Activated CD4-positive, alpha-beta T cell treated with anti-CD3 and anti-CD28 coated beads, Interleukin-2, amount 10 ng/mL, durations not matched to agents 7 days and 5 days (primary cell): ENCODE data around the gene MYO9B. TPM values are rescaled to one million over a fixed set of nuclear protein-coding genes. Genes with fewer than 3 reads are reported as not detected.
"Not testable (repeated sequence)": the region's sequence is repeated elsewhere in the genome, so short reads cannot be mapped to it uniquely, and the experiment has no call there.

ENCODE experiments used
- CTCF ChIA-PET: fragments of 350-600 bp; sonication (Branson Sonifier 250); formaldehyde crosslinking; loops from one replicate; lab custom pipeline; 2021; ENCODE audit warnings: antibody characterized with exemption; lab: Charles Lee
- POLR2A ChIA-PET: fragments of 350-600 bp; sonication (Branson Sonifier 250); formaldehyde crosslinking; loops from one replicate; lab custom pipeline; 2021; ENCODE audit warnings: antibody characterized with exemption; lab: Charles Lee
- DNase-seq: peaks from one replicate; pipeline ENCODE4 v3.0.0-alpha.2; 2020
- H3K27ac Mint-ChIP-seq: one replicate; pipeline ENCODE4 v1.8.0; 2021; ENCODE audit warnings: mild to moderate bottlenecking, moderate library complexity, mixed read lengths
- H3K27me3 Mint-ChIP-seq: one replicate; pipeline ENCODE4 v1.8.0; 2021; ENCODE audit warnings: mixed read lengths
- H3K36me3 Mint-ChIP-seq: one replicate; pipeline ENCODE4 v1.8.0; 2021; ENCODE audit warnings: low read depth, mixed read lengths
- H3K4me1 Mint-ChIP-seq: one replicate; pipeline ENCODE4 v1.8.0; 2021; ENCODE audit warnings: mixed read lengths
- H3K4me3 Mint-ChIP-seq: one replicate; pipeline ENCODE4 v1.8.0; 2021; ENCODE audit warnings: mild to moderate bottlenecking, moderate library complexity, mixed read lengths
- H3K9me3 Mint-ChIP-seq: one replicate; pipeline ENCODE4 v1.8.0; 2021; ENCODE audit warnings: mixed read lengths
- total RNA-seq, 2 experiments: library from RNA; stranded (reverse); gene quantifications; one replicate each; pipeline ENCODE4 v1.2.3, GENCODE V29; 2021

MYO9B gene
- total RNA-seq, 2 experiments from 2014 or later, result 217 to 218 TPM

DNA sequence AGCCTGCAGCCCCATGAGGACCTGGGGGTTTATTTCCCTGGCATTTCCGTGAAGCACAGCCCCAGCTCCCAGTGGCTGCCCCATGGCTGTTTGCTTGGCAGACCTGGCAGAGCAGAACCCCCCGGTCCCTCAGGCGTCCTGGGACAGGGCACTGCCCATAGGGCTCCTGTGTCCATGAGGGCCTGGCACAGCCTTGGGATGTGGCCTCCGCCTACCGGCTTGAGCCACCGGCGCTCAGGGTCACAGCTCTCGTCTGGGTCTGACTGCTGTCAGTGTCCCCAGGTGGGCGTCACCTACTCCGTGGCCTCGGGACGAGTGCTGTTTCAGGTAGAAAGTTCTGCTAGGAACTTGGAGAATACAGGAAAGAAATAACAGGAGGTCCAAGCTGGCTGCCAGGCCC is 52.8 kb downstream of the MYO9B start:
- no peak overlapping the region for H3K4me3 Mint-ChIP-seq
- peaks cover 29% of the 10 kb centered on the region for H3K36me3 Mint-ChIP-seq
- no peak for DNase-seq
- H3K27ac Mint-ChIP-seq, result no peak overlapping the region
- H3K4me1 Mint-ChIP-seq, result peaks cover 52% of the 10 kb centered on the region
- H3K27me3 Mint-ChIP-seq, result no peaks in the 10 kb centered on the region
- H3K9me3 Mint-ChIP-seq, result no peaks in the 10 kb centered on the region
- ChIA-PET POLR2A (interaction anchor here (0.6 kb wide), 1 partner anchor 49 kb away, joined by 3 read pairs; no protein-coding TSS in a partner anchor), CTCF (interaction anchor here (0.6 kb wide), 1 partner anchor 123 kb away, joined by 4 read pairs; no protein-coding TSS in a partner anchor)

GRCh38 chr19:17128820-17129219 is 53.2 kb downstream of the MYO9B start:
- Mint-ChIP-seq H3K4me1 (peaks cover 49% of the 10 kb centered on the region), H3K36me3 (peaks cover 28% of the 10 kb centered on the region), H3K4me3 (no peak overlapping the region), H3K27me3 (no peaks in the 10 kb centered on the region), H3K27ac (peak overlapping the region; percentile 52), H3K9me3 (no peaks in the 10 kb centered on the region)
- POLR2A ChIA-PET, result interaction anchor here (0.6 kb wide), 1 partner anchor 49 kb away, joined by 3 read pairs; no protein-coding TSS in a partner anchor
- CTCF ChIA-PET, result interaction anchor here (0.6 kb wide), 1 partner anchor 122 kb away, joined by 4 read pairs; no protein-coding TSS in a partner anchor
- DNase-seq, result no peak

GRCh38 chr19:17129377-17129776 is 53.8 kb downstream of the MYO9B start:
- POLR2A ChIA-PET, result no interaction called here
- H3K9me3 Mint-ChIP-seq, result no peaks in the 10 kb centered on the region
- no peak overlapping the region for H3K27ac Mint-ChIP-seq
- H3K36me3 Mint-ChIP-seq, result peaks cover 26% of the 10 kb centered on the region
- DNase-seq, result no peak
- no peak overlapping the region for H3K4me3 Mint-ChIP-seq
- no peaks in the 10 kb centered on the region for H3K27me3 Mint-ChIP-seq
- CTCF ChIA-PET, result no interaction called here
- H3K4me1 Mint-ChIP-seq, result peaks cover 46% of the 10 kb centered on the region

GRCh38 chr19:17135001-17135853 is 59.6 kb downstream of the MYO9B start:
- Mint-ChIP-seq H3K9me3 (no peaks in the 10 kb centered on the region), H3K4me1 (peaks cover 19% of the 10 kb centered on the region), H3K4me3 (no peak overlapping the region), H3K36me3 (peaks cover 26% of the 10 kb centered on the region), H3K27ac (peak overlapping the region; percentile 82), H3K27me3 (no peaks in the 10 kb centered on the region)
- CTCF ChIA-PET, result no interaction called here
- peak; percentile 44 for DNase-seq
- POLR2A ChIA-PET, result no interaction called here

DNA sequence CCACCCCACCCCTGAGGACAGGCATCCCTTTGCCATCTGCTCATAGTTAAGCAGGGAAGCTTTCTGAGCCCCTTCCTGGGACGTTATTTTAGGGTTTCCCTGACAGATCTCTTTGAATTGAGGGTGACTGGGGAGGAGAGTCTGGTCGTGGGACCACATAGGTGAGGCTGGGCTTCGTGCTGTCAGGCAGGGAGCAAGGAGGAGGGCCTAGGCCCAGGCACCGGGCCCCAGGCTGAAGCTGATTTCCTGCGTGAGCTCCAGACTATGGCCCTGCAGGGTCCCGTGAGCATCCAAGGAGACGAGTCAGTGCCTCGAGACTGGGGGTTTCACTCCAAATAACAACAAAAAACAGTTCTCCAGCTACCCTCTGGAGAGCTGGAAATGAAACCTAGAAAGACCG is 60.4 kb downstream of the MYO9B start:
- CTCF ChIA-PET, result no interaction called here
- Mint-ChIP-seq H3K27me3 (no peaks in the 10 kb centered on the region), H3K4me1 (peaks cover 16% of the 10 kb centered on the region), H3K36me3 (peaks cover 23% of the 10 kb centered on the region), H3K4me3 (no peak overlapping the region), H3K27ac (no peak overlapping the region), H3K9me3 (no peaks in the 10 kb centered on the region)
- POLR2A ChIA-PET, result no interaction called here
- no peak for DNase-seq

GRCh38 chr19:17136617-17137016 is 61.0 kb downstream of the MYO9B start:
- Mint-ChIP-seq H3K4me3 (no peak overlapping the region), H3K36me3 (peaks cover 29% of the 10 kb centered on the region), H3K9me3 (no peaks in the 10 kb centered on the region), H3K27me3 (no peaks in the 10 kb centered on the region), H3K4me1 (peaks cover 21% of the 10 kb centered on the region), H3K27ac (peak overlapping the region; percentile 66)
- CTCF ChIA-PET, result interaction anchor here (0.9 kb wide), 1 partner anchor 51 kb away, joined by 3 read pairs; no protein-coding TSS in a partner anchor
- POLR2A ChIA-PET, result interaction anchor here (0.6 kb wide), 1 partner anchor 23 kb away, joined by 10 read pairs; no protein-coding TSS in a partner anchor
- no peak for DNase-seq

GRCh38 chr19:17137417-17137816 is 61.8 kb downstream of the MYO9B start:
- POLR2A ChIA-PET, result interaction anchor here (0.6 kb wide), 1 partner anchor 23 kb away, joined by 10 read pairs; no protein-coding TSS in a partner anchor
- no peaks in the 10 kb centered on the region for H3K9me3 Mint-ChIP-seq
- peaks cover 23% of the 10 kb centered on the region for H3K4me1 Mint-ChIP-seq
- H3K27ac Mint-ChIP-seq, result no peak overlapping the region
- peaks cover 34% of the 10 kb centered on the region for H3K36me3 Mint-ChIP-seq
- H3K4me3 Mint-ChIP-seq, result no peak overlapping the region
- DNase-seq, result no peak
- CTCF ChIA-PET, result interaction anchor here (0.5 to 1.0 kb wide), 4 partner anchors 11 to 622 kb away, joined by 3 read pairs; no protein-coding TSS in a partner anchor
- no peaks in the 10 kb centered on the region for H3K27me3 Mint-ChIP-seq

DNA sequence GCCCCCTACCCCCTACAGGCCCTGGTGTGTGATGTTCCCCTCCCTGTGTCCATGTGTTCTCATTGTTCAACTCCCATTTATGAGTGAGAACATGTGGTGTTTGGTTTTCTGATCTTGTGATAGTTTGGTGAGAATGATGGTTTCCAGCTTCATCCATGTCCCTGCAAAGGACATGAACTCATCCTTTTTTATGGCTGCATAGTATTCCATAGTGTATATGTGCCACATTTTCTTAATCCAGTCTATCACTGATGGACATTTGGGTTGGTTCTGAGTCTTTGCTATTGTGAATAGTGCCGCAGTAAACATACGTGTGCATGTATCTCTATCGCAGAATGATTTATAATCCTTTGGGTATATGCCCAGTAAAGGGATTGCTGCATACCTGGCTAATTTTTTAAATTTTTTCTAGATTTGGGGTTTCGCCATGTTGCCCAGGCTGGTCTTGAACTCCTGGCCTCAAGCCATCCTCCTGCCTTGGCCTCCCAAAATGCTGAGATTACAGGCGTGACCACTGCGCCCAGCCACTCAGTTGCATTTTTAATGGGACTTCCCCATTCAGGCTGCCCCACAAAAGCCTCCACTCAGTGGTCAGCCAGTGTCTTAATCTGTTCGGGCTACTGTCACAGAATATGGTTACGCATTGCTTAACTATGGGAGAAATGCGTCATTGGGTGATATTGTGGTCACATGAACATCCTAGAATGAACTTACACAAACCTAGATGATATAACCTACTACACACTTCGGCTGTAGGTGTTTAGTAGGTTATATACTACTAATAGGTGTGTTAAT is 62.7 kb downstream of the MYO9B start:
- POLR2A ChIA-PET, H3K27ac Mint-ChIP-seq: not testable (repeated sequence)
- peaks cover 24% of the 10 kb centered on the region for H3K4me1 Mint-ChIP-seq

DNA sequence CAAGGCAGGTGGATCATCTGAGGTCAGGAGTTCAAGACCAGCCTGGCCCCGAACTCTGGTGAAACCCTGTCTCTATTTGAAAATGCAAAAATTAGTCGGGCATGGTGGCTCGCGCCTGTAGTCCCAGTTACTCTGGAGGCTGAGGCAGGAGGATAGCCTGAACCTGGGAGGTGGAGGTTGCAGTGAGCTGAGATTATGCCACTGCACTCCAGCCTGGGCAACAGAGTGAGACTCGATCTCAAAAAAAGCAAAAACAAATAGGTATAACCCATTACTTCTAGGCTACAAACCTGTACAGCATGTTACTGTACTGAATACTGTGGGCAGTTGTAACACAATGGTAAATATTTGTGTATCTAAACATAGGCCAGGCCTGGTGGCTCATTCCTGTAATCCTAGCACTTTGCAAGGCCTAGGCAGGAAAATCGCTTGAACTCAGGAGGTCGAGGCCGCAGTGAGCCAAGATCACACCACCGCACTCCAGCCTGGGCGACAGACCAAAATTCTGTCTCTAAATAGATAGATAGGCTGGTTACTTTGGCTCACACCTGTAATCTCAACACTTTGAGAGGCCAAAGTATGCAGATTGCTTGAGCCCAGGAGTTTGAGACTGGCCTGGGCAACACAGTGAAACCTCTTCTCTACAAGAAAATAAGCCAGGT is 63.5 kb downstream of the MYO9B start:
- Mint-ChIP-seq H3K4me3 (no peak overlapping the region), H3K4me1 (peaks cover 21% of the 10 kb centered on the region), H3K9me3 (no peaks in the 10 kb centered on the region), H3K36me3 (peaks cover 41% of the 10 kb centered on the region), H3K27me3 (no peaks in the 10 kb centered on the region), H3K27ac (no peak overlapping the region)
- DNase-seq, result no peak
- ChIA-PET POLR2A (no interaction called here), CTCF (no interaction called here)

More for the DNA sequence above, 62.7 kb downstream of the MYO9B start:
- H3K27me3 Mint-ChIP-seq, DNase-seq, H3K9me3 Mint-ChIP-seq, H3K4me3 Mint-ChIP-seq: not testable (repeated sequence)
- CTCF ChIA-PET, result interaction anchor here (1.0 kb wide), 1 partner anchor 14 kb away, joined by 3 read pairs; no protein-coding TSS in a partner anchor
- H3K36me3 Mint-ChIP-seq, result peaks cover 41% of the 10 kb centered on the region

DNA sequence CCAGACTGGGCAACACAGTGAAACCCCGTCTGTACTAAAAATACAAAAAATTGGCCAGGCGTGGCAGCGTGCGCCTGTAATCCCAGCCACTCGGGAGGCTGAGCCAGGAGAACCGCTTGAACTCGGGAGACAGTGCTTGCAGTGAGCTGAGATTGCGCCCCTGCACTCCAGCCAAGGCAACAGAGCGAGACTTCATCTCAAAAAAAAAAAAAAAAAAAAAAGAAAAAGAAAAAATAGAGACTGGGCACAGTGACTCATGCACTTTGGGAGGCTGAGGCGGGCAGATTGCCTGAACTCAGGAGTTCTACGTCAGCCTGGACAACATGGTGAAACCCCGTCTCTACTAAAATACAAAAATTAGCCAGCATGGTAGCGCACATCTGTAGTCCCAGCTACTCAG is 69.2 kb downstream of the MYO9B start:
- Mint-ChIP-seq H3K4me1 (peaks cover 11% of the 10 kb centered on the region), H3K36me3 (peaks cover 33% of the 10 kb centered on the region), H3K27ac (peak overlapping the region; percentile 36)
- H3K27me3 Mint-ChIP-seq, DNase-seq, POLR2A ChIA-PET, H3K9me3 Mint-ChIP-seq, H3K4me3 Mint-ChIP-seq: not testable (repeated sequence)
- CTCF ChIA-PET, result interaction anchor here (0.9 kb wide), 1 partner anchor 50 kb away, joined by 3 read pairs; no protein-coding TSS in a partner anchor

GRCh38 chr19:17145546-17146497 is 70.2 kb downstream of the MYO9B start:
- ChIA-PET POLR2A (no interaction called here), CTCF (no interaction called here)
- no peak overlapping the region for H3K27ac Mint-ChIP-seq
- H3K4me1 Mint-ChIP-seq, result peaks cover 11% of the 10 kb centered on the region
- peaks cover 33% of the 10 kb centered on the region for H3K36me3 Mint-ChIP-seq
- no peaks in the 10 kb centered on the region for H3K27me3 Mint-ChIP-seq
- H3K4me3 Mint-ChIP-seq, result no peak overlapping the region
- no peak for DNase-seq
- H3K9me3 Mint-ChIP-seq, result no peaks in the 10 kb centered on the region
